SU-DHL-6 (cell line): Measurements from ENCODE around the gene L3MBTL4.

Source experiments
- H2AFZ ChIP-seq: fragments of 200-600 bp; sonication (generic); 2 replicates; pipeline ENCODE4 v1.6.1; 2014; ENCODE audit warnings: low read depth, mild to moderate bottlenecking, moderate library complexity, mixed read lengths, antibody characterized with exemption, low read length; ENCODE audit not compliant: severe bottlenecking
- H3F3A ChIP-seq: fragments of 200-600 bp; shearing (Covaris generic); 2 replicates; pipeline ENCODE4 v1.6.0; 2016; ENCODE audit warnings: antibody characterized with exemption, mild to moderate bottlenecking; ENCODE audit not compliant: insufficient read depth
- H3K27ac ChIP-seq: fragments of 200-600 bp; sonication (generic); 2 replicates; pipeline ENCODE4 v1.5.1; 2016; ENCODE audit warnings: low read depth, mild to moderate bottlenecking, low read length, moderate library complexity, mixed read lengths
- H3K27me3 ChIP-seq: fragments of 200-600 bp; sonication (generic), shearing (Covaris generic); 2 replicates; pipeline ENCODE4 v1.6.0; 2014; ENCODE audit warnings: mild to moderate bottlenecking, low read length
- H3K36me3 ChIP-seq: fragments of 200-600 bp; sonication (generic); 2 replicates; pipeline ENCODE4 v1.6.1; 2014; ENCODE audit warnings: mild to moderate bottlenecking, low read length, mixed read lengths
- H3K4me2 ChIP-seq: fragments of 300-600, 200-600 bp; shearing (Covaris generic), sonication (generic); 2 replicates; pipeline ENCODE4 v1.6.0; 2014; ENCODE audit warnings: low read length, low read depth, mild to moderate bottlenecking; ENCODE audit not compliant: poor library complexity, severe bottlenecking
- H3K4me3 ChIP-seq: fragments of 200-600 bp; sonication (generic); 2 replicates; pipeline ENCODE4 v1.5.1; 2014; ENCODE audit warnings: antibody characterized with exemption, low read length, mild to moderate bottlenecking, mixed read lengths; ENCODE audit not compliant: insufficient read depth, poor library complexity, severe bottlenecking
- H3K79me2 ChIP-seq: fragments of 200-600 bp; sonication (generic); 2 replicates; pipeline ENCODE4 v1.6.1; 2014; ENCODE audit warnings: mild to moderate bottlenecking, low read length, moderate library complexity; ENCODE audit not compliant: insufficient read depth
- H3K9ac ChIP-seq: fragments of 200-600 bp; sonication (generic); 2 replicates; pipeline ENCODE4 v1.7.0; 2014; ENCODE audit warnings: mild to moderate bottlenecking, low read length
- H3K9me2 ChIP-seq: fragments of 200-600 bp; sonication (generic); replicated peaks from 2 replicates; pipeline ENCODE4 v1.6.1; 2014; ENCODE audit warnings: low read length; ENCODE audit not compliant: insufficient read depth
- H3K9me3 ChIP-seq: fragments of 200-600 bp; sonication (generic); 2 replicates; pipeline ENCODE4 v1.6.1; 2014; ENCODE audit warnings: low read length, mixed read lengths; ENCODE audit not compliant: insufficient read depth
- H4K20me1 ChIP-seq: fragments of 200-600 bp; sonication (generic); 2 replicates; pipeline ENCODE4 v1.6.1; 2014; ENCODE audit warnings: low read depth, mild to moderate bottlenecking, antibody characterized with exemption, low read length, moderate library complexity, mixed read lengths
- EZH2phosphoT487 ChIP-seq: fragments of 200-600 bp; sonication (generic), shearing (Covaris generic); conservative IDR thresholded peaks from 2 replicates; pipeline ENCODE4 v1.6.1; 2018; ENCODE audit warnings: mild to moderate bottlenecking, antibody characterized with exemption, low read length, moderate library complexity, mixed read lengths
- TF ChIP-seq, protein P1 (sequence below): fragments of 200-600 bp; sonication (generic); IDR thresholded peaks from one replicate; pipeline ENCODE4 v1.5.1; 2017; ENCODE audit warnings: antibody characterized with exemption, mild to moderate bottlenecking, low read length, moderate library complexity; ENCODE audit not compliant: insufficient read depth, poor library complexity, severe bottlenecking

The L3MBTL4 gene

DNA sequence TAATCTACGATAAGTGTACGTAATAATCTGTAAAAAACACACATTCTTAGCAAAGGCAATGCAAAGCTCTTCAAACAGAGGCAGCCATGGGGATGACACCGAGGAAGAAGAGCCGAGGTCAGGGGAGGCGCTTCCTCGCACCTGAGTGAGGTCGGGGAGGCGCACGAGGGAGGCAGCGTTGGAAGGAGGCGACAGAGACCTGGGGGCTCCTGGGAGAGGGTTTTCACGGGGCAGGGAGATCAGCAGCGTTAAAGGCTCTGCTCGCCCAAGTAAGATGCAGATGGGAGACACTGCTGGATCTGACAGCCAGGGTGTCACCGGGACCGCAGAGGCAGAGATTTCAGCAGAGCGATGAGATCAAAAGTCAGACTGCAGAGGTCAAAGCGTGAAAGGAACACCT, 143.1 kb downstream of the L3MBTL4 start:
- Histone ChIP-seq H3K4me3 (no peak overlapping the region), H3K4me2 (no peak overlapping the region), H3K36me3 (no peaks in the 10 kb centered on the region), H3K9me3 (no peaks in the 10 kb centered on the region), H3K27me3 (no peaks in the 10 kb centered on the region), H2AFZ (no peak overlapping the region), H3K9ac (no peak overlapping the region), H3F3A (no peaks in the 10 kb centered on the region), H3K79me2 (no peaks in the 10 kb centered on the region), H3K27ac (no peak overlapping the region), H4K20me1 (no peaks in the 10 kb centered on the region), H3K9me2 (no peaks in the 10 kb centered on the region)
- TF ChIP-seq, protein P1, sequence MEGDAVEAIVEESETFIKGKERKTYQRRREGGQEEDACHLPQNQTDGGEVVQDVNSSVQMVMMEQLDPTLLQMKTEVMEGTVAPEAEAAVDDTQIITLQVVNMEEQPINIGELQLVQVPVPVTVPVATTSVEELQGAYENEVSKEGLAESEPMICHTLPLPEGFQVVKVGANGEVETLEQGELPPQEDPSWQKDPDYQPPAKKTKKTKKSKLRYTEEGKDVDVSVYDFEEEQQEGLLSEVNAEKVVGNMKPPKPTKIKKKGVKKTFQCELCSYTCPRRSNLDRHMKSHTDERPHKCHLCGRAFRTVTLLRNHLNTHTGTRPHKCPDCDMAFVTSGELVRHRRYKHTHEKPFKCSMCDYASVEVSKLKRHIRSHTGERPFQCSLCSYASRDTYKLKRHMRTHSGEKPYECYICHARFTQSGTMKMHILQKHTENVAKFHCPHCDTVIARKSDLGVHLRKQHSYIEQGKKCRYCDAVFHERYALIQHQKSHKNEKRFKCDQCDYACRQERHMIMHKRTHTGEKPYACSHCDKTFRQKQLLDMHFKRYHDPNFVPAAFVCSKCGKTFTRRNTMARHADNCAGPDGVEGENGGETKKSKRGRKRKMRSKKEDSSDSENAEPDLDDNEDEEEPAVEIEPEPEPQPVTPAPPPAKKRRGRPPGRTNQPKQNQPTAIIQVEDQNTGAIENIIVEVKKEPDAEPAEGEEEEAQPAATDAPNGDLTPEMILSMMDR, result no peak
- TF ChIP-seq EZH2phosphoT487, result no peak

DNA sequence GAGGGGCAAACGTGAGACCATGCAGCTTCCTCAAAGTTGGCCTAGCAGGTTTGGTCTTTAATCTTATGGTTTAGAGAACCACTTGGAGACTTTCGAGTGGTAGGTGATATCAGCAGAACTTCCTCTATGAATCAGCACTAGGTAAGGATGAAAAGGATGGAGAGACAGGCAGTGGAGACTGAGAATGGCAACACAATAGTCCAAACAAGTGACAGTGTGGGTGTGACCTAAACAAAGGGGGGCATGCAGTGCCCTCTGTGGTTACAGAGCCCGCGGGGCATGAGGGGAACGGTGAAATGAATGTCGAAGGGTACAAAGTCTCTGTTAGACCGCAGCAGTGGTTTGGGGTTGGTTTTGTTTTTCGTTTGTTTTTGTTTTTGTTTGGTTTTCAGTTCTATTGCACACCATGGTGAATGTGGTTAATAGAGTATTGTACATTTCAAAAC, 143.9 kb downstream of the L3MBTL4 start:
- H3F3A ChIP-seq, result no peaks in the 10 kb centered on the region
- H3K4me3 ChIP-seq, result no peak overlapping the region
- no peaks in the 10 kb centered on the region for H3K79me2 ChIP-seq
- no peak overlapping the region for H3K4me2 ChIP-seq
- H3K27me3 ChIP-seq, result no peaks in the 10 kb centered on the region
- H2AFZ ChIP-seq, result no peak overlapping the region
- TF ChIP-seq, protein P1, result no peak
- no peak for TF ChIP-seq EZH2phosphoT487
- no peaks in the 10 kb centered on the region for H3K9me3 ChIP-seq
- H4K20me1 ChIP-seq, result no peaks in the 10 kb centered on the region
- H3K9ac ChIP-seq, result no peak overlapping the region
- no peaks in the 10 kb centered on the region for H3K9me2 ChIP-seq
- H3K36me3 ChIP-seq, result no peaks in the 10 kb centered on the region
- no peak overlapping the region for H3K27ac ChIP-seq

DNA sequence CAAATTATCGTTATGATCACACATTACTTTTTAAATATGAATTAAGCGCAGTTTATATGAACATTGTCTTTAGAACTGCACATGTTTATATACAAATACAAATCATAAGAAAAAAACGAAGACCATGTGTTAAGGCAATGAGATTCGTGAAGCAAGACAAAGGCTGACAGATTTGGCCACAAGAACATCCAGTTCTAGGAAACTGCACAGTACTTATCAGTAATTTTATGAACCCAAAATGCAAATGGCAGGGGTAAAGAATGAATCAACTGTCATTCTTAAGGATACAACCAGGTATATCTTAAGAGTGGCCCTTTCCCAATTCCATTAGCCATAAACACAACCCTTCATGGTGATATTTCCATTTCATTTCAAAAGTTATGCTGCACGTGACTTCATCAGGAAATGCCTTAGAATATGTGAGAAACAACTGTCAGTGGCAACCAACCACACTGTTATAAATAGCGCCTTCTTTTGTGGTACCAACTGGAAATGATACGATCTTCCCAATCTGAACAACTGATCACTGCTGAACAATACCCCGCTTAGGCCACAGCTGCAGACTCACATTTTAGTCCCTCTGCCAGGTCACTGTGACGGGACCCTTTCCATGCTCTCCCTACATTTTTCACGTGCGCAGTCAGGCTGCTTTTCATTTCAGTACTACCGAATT, 144.9 kb downstream of the L3MBTL4 start:
- H3K4me2 ChIP-seq, result no peak overlapping the region
- H3K4me3 ChIP-seq, result no peak overlapping the region

More for the DNA sequence above, 144.9 kb downstream of the L3MBTL4 start:
- TF ChIP-seq, protein P1, result no peak
- TF ChIP-seq EZH2phosphoT487, result no peak
- Histone ChIP-seq H3K9ac (no peak overlapping the region), H3K9me2 (no peaks in the 10 kb centered on the region), H2AFZ (no peak overlapping the region), H3K36me3 (no peaks in the 10 kb centered on the region), H3K79me2 (no peaks in the 10 kb centered on the region), H3F3A (no peaks in the 10 kb centered on the region), H4K20me1 (no peaks in the 10 kb centered on the region), H3K27me3 (no peaks in the 10 kb centered on the region), H3K27ac (no peak overlapping the region), H3K9me3 (no peaks in the 10 kb centered on the region)
